ENCODE data around the gene ZEB1.

ZEB1 gene

GRCh38 chr10:31466313-31466712, 147.3 kb downstream of the ZEB1 start (continued):
- TF ChIP-seq ZNF148 (tag by site-specific recombination; IDR thresholded peaks at IDR 0.05; ENCODE audit: borderline replicate concordance) (no peak), ZNF335 (tag by site-specific recombination; conservative IDR thresholded peaks at IDR 0.05) (no peak), ZSCAN23 (tag by site-specific recombination; IDR thresholded peaks at IDR 0.05) (no peak), ZNF416 (tag by site-specific recombination; IDR thresholded peaks at IDR 0.05) (no peak)
- TF ChIP-seq, protein P1, sequence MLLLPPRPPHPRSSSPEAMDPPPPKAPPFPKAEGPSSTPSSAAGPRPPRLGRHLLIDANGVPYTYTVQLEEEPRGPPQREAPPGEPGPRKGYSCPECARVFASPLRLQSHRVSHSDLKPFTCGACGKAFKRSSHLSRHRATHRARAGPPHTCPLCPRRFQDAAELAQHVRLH (tag by site-specific recombination; IDR thresholded peaks at IDR 0.05): no peak

GRCh38 chr10:31467791-31468535, 148.9 kb downstream of the ZEB1 start:
- Histone ChIP-seq H3K4me1 (ENCODE audit: control insufficient read depth, insufficient read depth, low read length) (no peaks in the 10 kb centered on the region), H3K9me3 (ENCODE audit: control insufficient read depth, insufficient read depth, low read depth, low read length) (peaks cover 4% of the 10 kb centered on the region; the same call in 1 of the 2 replicates), H3K27ac (ENCODE audit: extremely low read depth, low read depth, low read length) (no peak overlapping the region), H3K36me3 (ENCODE audit: control insufficient read depth in 2 of 2, insufficient read depth in 1 of 2, low read length in 2 of 2) (peaks cover 0 to 10% of the 10 kb centered on the region in 2 experiments; a peak in 1 of 3 replicates), H3K4me3 (ENCODE audit: low read depth, low read length) (no peak overlapping the region)
- ChIA-PET CTCF (interaction anchor here (0.5 to 1.2 kb wide), 8 partner anchors 10 to 781 kb away, joined by 3 to 4 read pairs (median 4); no protein-coding TSS in a partner anchor), POLR2A (no interaction called here)
- no peak for TF ChIP-seq ZNF555 (tag by site-specific recombination; conservative IDR thresholded peaks at IDR 0.05)
- no peak for TF ChIP-seq KLF1 (tag by site-specific recombination; IDR thresholded peaks at IDR 0.05)
- no peak for TF ChIP-seq EGR2 (tag by site-specific recombination; IDR thresholded peaks at IDR 0.05; ENCODE audit: low read depth)
- no peak for TF ChIP-seq ZNF239 (tag by site-specific recombination; IDR thresholded peaks at IDR 0.05)
- no peak for TF ChIP-seq ZBTB8A (tag by site-specific recombination; IDR thresholded peaks at IDR 0.05)
- no peak for TF ChIP-seq ZNF768 (tag by site-specific recombination; IDR thresholded peaks at IDR 0.05)
- no peak for TF ChIP-seq ZNF423 (tag by site-specific recombination; IDR thresholded peaks at IDR 0.05)
- TF ChIP-seq ZNF776 (tag by site-specific recombination; IDR thresholded peaks at IDR 0.05; ENCODE audit: borderline replicate concordance): no peak
- no peak for TF ChIP-seq ZNF274 (IDR thresholded peaks at IDR 0.05; ENCODE audit: low read length)
- no peak for TF ChIP-seq ZNF274 (tag by site-specific recombination; IDR thresholded peaks at IDR 0.05; ENCODE audit: borderline replicate concordance)
- TF ChIP-seq SCRT1 (tag by site-specific recombination; IDR thresholded peaks at IDR 0.05; ENCODE audit: borderline replicate concordance): no peak
- no peak for TF ChIP-seq ZNF76 (tag by site-specific recombination; IDR thresholded peaks at IDR 0.05; ENCODE audit: borderline replicate concordance, low read depth)
- TF ChIP-seq ZNF175 (tag by site-specific recombination; IDR thresholded peaks at IDR 0.05): no peak
- no peak for TF ChIP-seq PBX3 (CRISPR knock-in tag; IDR thresholded peaks at IDR 0.05)
- TF ChIP-seq ZNF585B (tag by site-specific recombination; IDR thresholded peaks at IDR 0.05): no peak
- TF ChIP-seq ZNF670 (tag by site-specific recombination; IDR thresholded peaks at IDR 0.05; ENCODE audit: low read depth): no peak
- no peak for TF ChIP-seq ZNF645 (tag by site-specific recombination; IDR thresholded peaks at IDR 0.05)
- no peak for TF ChIP-seq ZNF791 (tag by site-specific recombination; IDR thresholded peaks at IDR 0.05)
- no peak for TF ChIP-seq ZNF157 (tag by site-specific recombination; IDR thresholded peaks at IDR 0.05)

Measured in HEK293 (cell line).